ENCODE results near the gene F8A2.
"Not testable (repeated sequence)": the region's sequence is repeated elsewhere in the genome, so short reads cannot be mapped to it uniquely, and the experiment has no call there.

GRCh38 chrX:155335337-155335712 is 46.6 kb upstream of the F8A2 start:
- TF ChIP-seq CTCF (IDR thresholded peaks at IDR 0.05); ZFX (IDR thresholded peaks at IDR 0.05; ENCODE audit: borderline replicate concordance): not testable (repeated sequence)
